SU-DHL-6 (cell line): Measurements from ENCODE around the gene PODXL2.

Experiments
- EZH2phosphoT487 ChIP-seq: fragments of 200-600 bp; sonication (generic), shearing (Covaris generic); conservative IDR thresholded peaks from 2 replicates; pipeline ENCODE4 v1.6.1; 2018; ENCODE audit warnings: mild to moderate bottlenecking, antibody characterized with exemption, low read length, moderate library complexity, mixed read lengths
- TF ChIP-seq, protein P1 (sequence below): fragments of 200-600 bp; sonication (generic); IDR thresholded peaks from one replicate; pipeline ENCODE4 v1.5.1; 2017; ENCODE audit warnings: antibody characterized with exemption, mild to moderate bottlenecking, low read length, moderate library complexity; ENCODE audit not compliant: insufficient read depth, poor library complexity, severe bottlenecking

GRCh38 chr3:127691489-127691888 is 62.5 kb downstream of the PODXL2 start:
- TF ChIP-seq, protein P1, sequence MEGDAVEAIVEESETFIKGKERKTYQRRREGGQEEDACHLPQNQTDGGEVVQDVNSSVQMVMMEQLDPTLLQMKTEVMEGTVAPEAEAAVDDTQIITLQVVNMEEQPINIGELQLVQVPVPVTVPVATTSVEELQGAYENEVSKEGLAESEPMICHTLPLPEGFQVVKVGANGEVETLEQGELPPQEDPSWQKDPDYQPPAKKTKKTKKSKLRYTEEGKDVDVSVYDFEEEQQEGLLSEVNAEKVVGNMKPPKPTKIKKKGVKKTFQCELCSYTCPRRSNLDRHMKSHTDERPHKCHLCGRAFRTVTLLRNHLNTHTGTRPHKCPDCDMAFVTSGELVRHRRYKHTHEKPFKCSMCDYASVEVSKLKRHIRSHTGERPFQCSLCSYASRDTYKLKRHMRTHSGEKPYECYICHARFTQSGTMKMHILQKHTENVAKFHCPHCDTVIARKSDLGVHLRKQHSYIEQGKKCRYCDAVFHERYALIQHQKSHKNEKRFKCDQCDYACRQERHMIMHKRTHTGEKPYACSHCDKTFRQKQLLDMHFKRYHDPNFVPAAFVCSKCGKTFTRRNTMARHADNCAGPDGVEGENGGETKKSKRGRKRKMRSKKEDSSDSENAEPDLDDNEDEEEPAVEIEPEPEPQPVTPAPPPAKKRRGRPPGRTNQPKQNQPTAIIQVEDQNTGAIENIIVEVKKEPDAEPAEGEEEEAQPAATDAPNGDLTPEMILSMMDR = no peak
- no peak for TF ChIP-seq EZH2phosphoT487
